T follicular helper cell (primary cell): Measurements from ENCODE around the gene DECR2.

ENCODE experiments used
- DNase-seq: peaks from one replicate; pipeline ENCODE4 v3.0.0-alpha.2; 2020; ENCODE audit warnings: low read depth

DECR2 gene

DNA sequence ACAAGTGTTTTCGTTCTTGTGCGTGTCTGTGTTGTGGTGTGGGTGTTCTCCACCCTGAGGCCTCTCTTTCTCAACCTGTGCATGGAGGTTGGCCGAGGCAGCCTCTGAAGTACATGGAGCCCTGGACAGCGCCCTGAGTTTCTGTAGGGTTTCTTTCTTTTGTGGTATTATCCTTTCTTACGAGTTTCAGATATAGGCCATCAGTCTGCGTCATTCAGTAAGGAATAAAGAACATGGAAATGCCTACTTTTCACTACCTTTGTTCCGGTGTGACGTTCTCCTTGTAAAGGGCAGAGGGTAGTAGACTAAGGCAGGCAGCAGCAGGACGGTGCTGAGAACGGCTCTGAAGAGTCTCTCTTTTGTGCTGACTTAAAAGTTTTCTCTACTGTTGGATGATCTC lies 42.3 kb downstream of the DECR2 start:
- DNase-seq: no peak

GRCh38 chr16:445566-445965 lies 43.9 kb downstream of the DECR2 start:
- no peak for DNase-seq

DNA sequence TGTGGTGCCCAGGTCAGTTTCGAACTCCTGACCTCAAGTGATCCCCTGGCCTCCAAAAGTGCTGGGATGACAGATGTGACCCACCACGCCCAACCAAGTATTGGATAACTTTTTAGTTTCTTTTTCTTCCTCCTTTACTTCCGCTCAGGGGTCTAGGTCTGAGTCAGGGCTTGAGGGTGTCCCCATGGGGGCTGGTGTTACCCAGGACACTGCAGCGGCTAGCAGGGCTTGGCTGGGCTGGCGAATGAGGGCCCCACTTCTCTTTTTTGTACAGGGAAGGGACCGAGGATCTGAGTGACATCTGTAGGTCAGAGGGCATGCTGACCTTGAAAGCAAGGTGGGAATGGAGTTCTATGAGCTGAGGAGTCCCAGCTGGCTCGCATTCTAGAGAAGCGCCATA lies 48.7 kb downstream of the DECR2 start:
- DNase-seq: no peak

- no peak for DNase-seq
Measured at GRCh38 chr16:450785-451512, 49.3 kb downstream of the DECR2 start.

GRCh38 chr16:454397-454940 lies 52.8 kb downstream of the DECR2 start:
- DNase-seq: no peak

DNA sequence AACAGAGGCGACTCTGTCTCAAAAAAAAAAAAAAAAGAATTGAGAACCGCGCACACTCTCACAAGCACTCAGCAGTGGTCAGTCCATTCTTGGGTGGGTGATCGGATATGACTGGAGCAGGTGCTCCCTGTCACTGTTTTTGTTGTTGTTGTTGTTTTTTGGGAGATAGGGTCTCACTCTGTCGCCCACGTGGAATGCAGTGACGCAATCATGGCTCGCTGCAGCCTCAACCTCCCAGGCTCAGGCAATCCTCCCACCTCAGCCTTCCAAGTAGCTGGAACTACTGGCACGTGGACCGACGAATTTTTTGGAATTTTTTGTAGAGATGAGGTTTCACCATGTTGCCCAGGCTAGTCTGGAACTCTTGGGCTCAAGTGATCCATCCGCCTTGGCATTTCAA lies 53.8 kb downstream of the DECR2 start:
- no peak for DNase-seq

DNA sequence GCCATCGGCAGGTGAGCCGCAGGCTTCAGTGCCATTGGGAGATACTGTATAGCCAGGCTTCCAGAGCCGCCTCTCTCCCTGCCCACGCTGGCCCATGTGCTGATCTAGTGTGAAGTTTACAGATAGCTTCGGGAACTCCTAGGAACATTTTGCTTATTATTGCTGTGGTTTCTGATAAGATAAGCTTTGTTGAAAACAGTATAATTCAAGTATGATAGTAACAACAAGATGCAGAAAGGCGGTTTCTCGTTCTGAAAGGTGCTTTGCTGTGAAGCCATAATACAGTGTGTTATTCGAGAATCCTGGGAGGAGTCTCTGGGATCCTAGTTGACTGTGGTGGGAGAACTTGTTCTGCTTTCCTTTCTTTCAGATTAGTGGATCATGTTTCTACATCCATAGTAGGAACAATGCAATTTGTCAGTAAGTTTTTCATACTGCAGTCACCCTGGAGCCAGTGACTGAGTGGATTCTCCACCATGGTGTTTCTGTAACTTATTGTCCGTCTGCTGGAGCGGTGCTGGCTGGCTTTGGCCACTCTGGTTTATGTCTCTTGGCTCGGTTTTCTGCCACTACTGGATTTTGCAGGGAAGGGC lies 55.3 kb downstream of the DECR2 start:
- DNase-seq: no peak

DNA sequence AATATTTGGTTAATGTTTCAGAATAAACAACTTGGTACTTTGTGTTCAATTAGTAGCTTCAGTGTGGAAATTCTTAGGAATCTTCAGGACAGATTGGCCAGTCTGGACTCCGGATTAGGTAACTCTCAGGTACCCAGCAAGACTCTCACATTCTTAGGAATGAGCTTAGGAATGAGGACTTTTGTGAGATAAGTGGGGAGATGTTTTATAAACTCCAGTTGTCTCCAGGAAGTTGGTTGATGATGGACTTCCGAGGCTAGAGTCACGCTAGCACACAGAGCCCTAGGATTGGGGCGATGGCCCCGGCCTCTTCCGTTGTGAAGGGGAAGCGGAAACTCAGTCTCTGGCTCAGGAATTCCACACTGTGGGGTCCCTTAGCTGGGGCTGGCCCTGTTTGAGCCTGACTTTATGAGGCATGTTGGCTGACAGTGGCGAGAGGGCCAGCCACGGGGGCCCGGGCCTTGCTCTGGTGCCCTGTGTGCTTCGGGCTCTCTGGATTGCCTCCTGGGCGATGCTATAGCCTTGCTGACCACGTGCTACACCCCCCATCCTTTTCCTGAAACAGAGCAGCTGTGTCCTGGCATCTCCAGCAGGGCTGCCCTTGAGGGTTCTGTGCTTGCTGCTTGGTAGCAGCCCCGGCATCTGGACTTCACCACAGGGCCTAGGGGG lies 56.2 kb downstream of the DECR2 start:
- no peak for DNase-seq

DNA sequence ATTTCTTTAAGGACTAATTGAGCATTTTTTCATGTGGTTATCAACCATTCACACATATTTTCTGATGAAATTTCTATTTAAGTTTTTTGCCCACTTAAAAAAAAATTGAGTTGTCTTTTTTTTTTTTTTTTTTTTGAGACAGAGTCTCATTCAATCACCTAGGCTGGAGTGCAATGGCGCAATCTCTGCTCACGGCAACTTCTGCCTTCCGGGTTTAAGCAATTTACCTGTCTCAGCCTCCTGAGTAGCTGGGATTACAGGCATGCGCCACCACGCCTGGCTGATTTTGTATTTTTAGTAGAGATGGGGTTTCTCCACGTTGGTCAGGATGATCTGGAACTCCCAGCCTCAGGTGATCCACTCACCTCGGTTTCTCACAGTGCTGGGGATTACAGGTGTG lies 58.1 kb downstream of the DECR2 start:
- no peak for DNase-seq

DNA sequence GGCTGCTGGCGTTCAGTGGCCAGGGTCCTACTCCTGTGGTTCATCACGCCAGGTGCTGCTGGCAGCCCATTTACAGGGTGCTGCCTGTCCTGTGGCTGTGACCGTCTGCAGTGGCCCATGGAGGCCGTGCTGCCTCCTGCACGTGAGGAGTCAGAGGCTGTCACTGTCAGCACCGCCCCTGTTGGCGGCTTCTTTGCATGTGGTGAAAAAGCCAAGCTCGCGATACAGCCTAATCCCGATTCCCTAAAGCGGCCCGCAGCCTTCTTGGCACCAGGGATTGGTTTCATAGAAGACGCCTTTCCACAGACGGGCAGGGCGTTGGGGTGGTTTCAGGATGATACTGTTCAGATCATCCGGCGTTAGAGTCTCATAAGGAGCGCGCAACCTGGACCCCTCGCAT lies 59.1 kb downstream of the DECR2 start:
- DNase-seq: no peak
